Measurements from ENCODE around the gene CALN1.

DNA sequence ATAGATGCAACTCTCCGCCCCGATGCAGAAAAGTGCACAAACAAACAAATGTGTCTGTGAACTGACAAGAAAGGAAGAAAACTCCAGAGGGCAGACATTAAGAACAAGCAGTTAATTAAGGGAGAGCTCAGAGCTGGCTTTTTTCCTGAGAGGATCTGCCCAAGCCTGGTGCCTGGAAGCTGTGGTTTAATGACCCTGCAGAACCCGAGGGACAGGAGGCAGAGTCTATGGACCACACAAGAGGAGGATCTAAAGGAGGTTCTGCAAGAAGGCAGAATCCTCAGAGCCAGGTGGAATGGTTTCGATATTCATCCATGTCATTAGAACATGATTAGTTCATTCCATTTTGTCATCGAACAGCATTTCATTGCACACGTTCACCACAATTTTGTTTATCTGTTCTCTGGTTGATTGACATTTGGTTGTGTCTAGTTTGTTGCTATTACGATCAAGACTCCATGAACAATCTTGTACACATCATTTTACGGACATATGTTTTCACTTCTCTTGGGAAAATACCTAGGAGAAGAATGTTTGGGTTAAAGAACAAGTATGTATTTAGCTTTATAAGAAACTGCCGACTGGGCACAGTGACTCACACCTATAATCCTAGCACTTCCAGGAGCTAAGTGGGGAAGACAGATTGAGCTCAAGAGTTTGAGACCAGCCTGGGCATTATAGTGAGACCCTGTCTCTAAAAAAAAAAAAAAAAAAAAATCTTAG, 560.2 kb downstream of the CALN1 start:
- TF ChIP-seq, protein P1, sequence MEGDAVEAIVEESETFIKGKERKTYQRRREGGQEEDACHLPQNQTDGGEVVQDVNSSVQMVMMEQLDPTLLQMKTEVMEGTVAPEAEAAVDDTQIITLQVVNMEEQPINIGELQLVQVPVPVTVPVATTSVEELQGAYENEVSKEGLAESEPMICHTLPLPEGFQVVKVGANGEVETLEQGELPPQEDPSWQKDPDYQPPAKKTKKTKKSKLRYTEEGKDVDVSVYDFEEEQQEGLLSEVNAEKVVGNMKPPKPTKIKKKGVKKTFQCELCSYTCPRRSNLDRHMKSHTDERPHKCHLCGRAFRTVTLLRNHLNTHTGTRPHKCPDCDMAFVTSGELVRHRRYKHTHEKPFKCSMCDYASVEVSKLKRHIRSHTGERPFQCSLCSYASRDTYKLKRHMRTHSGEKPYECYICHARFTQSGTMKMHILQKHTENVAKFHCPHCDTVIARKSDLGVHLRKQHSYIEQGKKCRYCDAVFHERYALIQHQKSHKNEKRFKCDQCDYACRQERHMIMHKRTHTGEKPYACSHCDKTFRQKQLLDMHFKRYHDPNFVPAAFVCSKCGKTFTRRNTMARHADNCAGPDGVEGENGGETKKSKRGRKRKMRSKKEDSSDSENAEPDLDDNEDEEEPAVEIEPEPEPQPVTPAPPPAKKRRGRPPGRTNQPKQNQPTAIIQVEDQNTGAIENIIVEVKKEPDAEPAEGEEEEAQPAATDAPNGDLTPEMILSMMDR (optimal IDR thresholded peaks at IDR 0.05 in 1 of 3, IDR thresholded peaks at IDR 0.05 in 1 of 3, conservative IDR thresholded peaks at IDR 0.05 in 1 of 3; ENCODE audit: extremely low read depth in 1 of 3, insufficient read depth in 2 of 3, low read length in 3 of 3), result no peak
- TF ChIP-seq EZH2 (IDR thresholded peaks at IDR 0.05; ENCODE audit: low read length), result no peak
